Gastrocnemius medialis (tissue), 4 donors: ENCODE measurements around the gene BRI3BP. TPM values are rescaled to one million over a fixed set of nuclear protein-coding genes. Genes with fewer than 3 reads are reported as not detected.

Source experiments
- ATAC-seq, 2 donors: fragments of 150-250 bp; one replicate each; pipeline ENCODE4 v1.9.1; 2016
- DNase-seq, 2 donors: peaks; one replicate each; pipeline ENCODE4 v3.0.0-alpha.2; 2019
- H3K27ac ChIP-seq, 4 donors: fragments of 200-600 bp; sonication (generic); 1 replicate in 1 of 4; 2 replicates in 3 of 4; pipeline ENCODE4 v1.5.1; 2016 to 2018; ENCODE audit warnings: mild to moderate bottlenecking in 2 of 4, moderate library complexity in 1 of 4
- H3K27me3 ChIP-seq, 3 donors: fragments of 200-600 bp; sonication (generic) in 2 of 3; 1 replicate in 1 of 3; 2 replicates in 2 of 3; pipeline versions ENCODE4 v1.5.1 to v1.6.0; 2016 to 2019; ENCODE audit warnings: mild to moderate bottlenecking in 1 of 3, moderate library complexity in 1 of 3
- H3K36me3 ChIP-seq, 2 donors: fragments of 200-600 bp; sonication (generic) in 1 of 2; one replicate each; pipeline ENCODE4 v1.5.1; 2017 to 2018
- H3K4me1 ChIP-seq, 2 donors: fragments of 200-600 bp; sonication (generic) in 1 of 2; one replicate each; pipeline ENCODE4 v1.5.1; 2016 to 2017; ENCODE audit warnings: mild to moderate bottlenecking in 2 of 2
- H3K4me3 ChIP-seq, 4 donors: fragments of 200-600 bp; sonication (generic) in 3 of 4; 1 replicate in 1 of 4; 2 replicates in 3 of 4; pipeline ENCODE4 v1.5.1; 2016 to 2019; ENCODE audit warnings: mild to moderate bottlenecking in 2 of 4
- H3K9me3 ChIP-seq, 3 donors: fragments of 200-600 bp; sonication (generic) in 2 of 3; 1 replicate in 1 of 3; 2 replicates in 2 of 3; pipeline ENCODE4 v1.5.1; 2016 to 2019
- CTCF ChIP-seq, 5 experiments: fragments of 450-650 bp in 3 of 5; fragments of 200-600 bp in 2 of 5; sonication (generic) in 2 of 5; IDR thresholded peaks in 4 of 5; conservative IDR thresholded peaks in 1 of 5; 1 replicate in 4 of 5; 2 replicates in 1 of 5; pipeline ENCODE4 v1.5.1; 2016 to 2019; ENCODE audit warnings: antibody characterized with exemption in 5 of 5, mild to moderate bottlenecking in 3 of 5, moderate library complexity in 3 of 5
- POLR2A ChIP-seq, 2 donors: fragments of 450-650 bp; IDR thresholded peaks; one replicate each; pipeline ENCODE4 v1.6.1; 2017; ENCODE audit warnings: antibody characterized with exemption in 2 of 2, mild to moderate bottlenecking in 2 of 2, moderate library complexity in 2 of 2
- in situ Hi-C, 4 donors: fragments of 200-750 bp; cut with MboI; loops; one replicate each; pipeline versions ENCODE4 v1.15.0 to v1.8.0; 2017; ENCODE audit warnings: low sequenced_read_pairs in 4 of 4
- intact Hi-C: fragments of 100-400 bp; cut with DNase I; formaldehyde crosslinking; loops from one replicate; pipeline ENCODE4 v1.15.1; 2023; ENCODE audit warnings: low total_unique reads
- total RNA-seq, 4 donors: library from RNA; depleted of rRNA; stranded (reverse); fragments of >200 nt; gene quantifications; one replicate each; pipeline versions ENCODE4 v1.1.0 to v1.2.3, GENCODE V29; 2016

The BRI3BP gene
- total RNA-seq, 4 donors from 2014 or later: 0.75 to 2.0 (median 1.6) TPM

DNA sequence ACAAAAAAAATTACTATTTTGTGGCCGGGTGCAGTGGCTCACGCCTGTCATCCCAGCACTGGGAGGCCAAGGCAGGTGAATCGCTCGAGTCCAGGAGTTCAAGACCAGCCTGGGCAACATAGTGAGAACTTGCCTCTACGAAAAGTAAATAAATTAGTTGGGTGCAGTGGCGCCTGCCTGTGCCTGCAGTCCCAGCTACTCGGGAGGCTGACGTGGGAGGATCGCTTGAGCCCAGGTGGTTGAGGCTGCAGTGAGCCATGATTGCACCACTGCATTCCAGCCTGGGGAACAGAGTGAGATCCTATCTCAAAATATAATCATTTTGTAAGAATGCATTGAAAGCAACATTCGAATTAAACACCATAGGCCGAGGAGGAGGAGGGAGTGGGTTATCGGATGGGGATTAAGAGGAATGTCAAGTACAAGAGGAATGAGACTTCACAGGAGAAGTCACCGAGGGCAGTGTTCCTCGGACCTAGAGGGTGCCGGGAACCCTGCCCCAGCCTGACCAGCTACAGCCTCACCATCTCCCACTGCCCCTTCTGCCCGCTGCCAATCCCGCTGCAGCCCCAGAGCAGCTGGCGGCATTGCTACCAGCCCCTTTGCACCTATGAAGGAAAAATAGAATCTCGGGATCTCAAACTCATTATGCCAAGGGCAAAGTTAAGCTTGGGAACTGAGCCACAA, 39.2 kb downstream of the BRI3BP start:
- Histone ChIP-seq H3K4me3 (no peak overlapping the region), H3K27me3 (no peaks in the 10 kb centered on the region), H3K27ac (no peak overlapping the region), H3K4me1 (no peaks in the 10 kb centered on the region), H3K36me3 (no peaks in the 10 kb centered on the region), H3K9me3 (no peaks in the 10 kb centered on the region)
- intact Hi-C loops (no loop called here), in situ Hi-C loops (no loop called here)
- no peak for TF ChIP-seq CTCF (IDR thresholded peaks at IDR 0.05 in 4 of 5, conservative IDR thresholded peaks at IDR 0.05 in 1 of 5)
- no peak for TF ChIP-seq POLR2A (IDR thresholded peaks at IDR 0.05)
- DNase-seq: no peak
- no peak for ATAC-seq

GRCh38 chr12:125033288-125033687, 39.8 kb downstream of the BRI3BP start:
- no peak for ATAC-seq
- H3K4me3 ChIP-seq: no peak overlapping the region
- in situ Hi-C loops (no loop called here), intact Hi-C loops (no loop called here)
- TF ChIP-seq CTCF (IDR thresholded peaks at IDR 0.05 in 4 of 5, conservative IDR thresholded peaks at IDR 0.05 in 1 of 5) (no peak), POLR2A (IDR thresholded peaks at IDR 0.05) (no peak)
- H3K27me3 ChIP-seq: no peaks in the 10 kb centered on the region
- DNase-seq: no peak
- no peaks in the 10 kb centered on the region for H3K4me1 ChIP-seq
- no peaks in the 10 kb centered on the region for H3K9me3 ChIP-seq
- H3K27ac ChIP-seq: no peak overlapping the region
- no peaks in the 10 kb centered on the region for H3K36me3 ChIP-seq

GRCh38 chr12:125038976-125039625, 45.7 kb downstream of the BRI3BP start:
- ATAC-seq (no peak), DNase-seq (no peak)
- Histone ChIP-seq H3K4me1 (no peaks in the 10 kb centered on the region), H3K4me3 (no peak overlapping the region), H3K27ac (no peak overlapping the region), H3K9me3 (no peaks in the 10 kb centered on the region), H3K27me3 (no peaks in the 10 kb centered on the region), H3K36me3 (no peaks in the 10 kb centered on the region)
- intact Hi-C loops (no loop called here), in situ Hi-C loops (no loop called here)
- TF ChIP-seq CTCF (IDR thresholded peaks at IDR 0.05 in 4 of 5, conservative IDR thresholded peaks at IDR 0.05 in 1 of 5) (no peak), POLR2A (IDR thresholded peaks at IDR 0.05) (no peak)

GRCh38 chr12:125049093-125049458, 55.6 kb downstream of the BRI3BP start:
- intact Hi-C loops (loop anchor here (1.0 kb wide), 1 partner anchor 16 kb away; the partner anchor contains the start of gene AACS), in situ Hi-C loops (no loop called here)
- no peak for DNase-seq
- TF ChIP-seq POLR2A (IDR thresholded peaks at IDR 0.05): no peak
- no peak for TF ChIP-seq CTCF (IDR thresholded peaks at IDR 0.05 in 4 of 5, conservative IDR thresholded peaks at IDR 0.05 in 1 of 5)
- Histone ChIP-seq H3K4me3 (peak overlapping the region; percentile 63 to 72 (median 64)), H3K27me3 (no peaks in the 10 kb centered on the region), H3K4me1 (peaks cover 0 to 4% of the 10 kb centered on the region in 2 donors), H3K9me3 (no peaks in the 10 kb centered on the region), H3K27ac (peak overlapping the region; percentile 64 to 83 (median 74)), H3K36me3 (no peaks in the 10 kb centered on the region)
- peak; percentile 45 to 56 for ATAC-seq
